Panc1 (cell line): ENCODE results near the gene SIPA1L2. TPM values are rescaled to one million over a fixed set of nuclear protein-coding genes. Genes with fewer than 3 reads are reported as not detected.

Experiments used
- ATAC-seq: fragments of 200-7000 bp; cut with Tn5 transposase; 2 replicates; pipeline ENCODE4 v1.9.1; 2020; ENCODE audit warnings: mild to moderate bottlenecking, moderate library complexity
- BruUV-seq: library from RNA; stranded (reverse); fragments of 400-500 nt; replicated peaks from 2 replicates; lab custom pipeline; 2021; lab: Mats Ljungman, UMichigan
- CTCF ChIA-PET: fragments of 300-600 bp; sonication (Branson Sonifier 250); formaldehyde crosslinking; loops from one replicate; lab custom pipeline; 2022; ENCODE audit warnings: antibody characterized with exemption; lab: Charles Lee
- POLR2A ChIA-PET: fragments of 300-600 bp; sonication (Branson Sonifier 250); formaldehyde crosslinking; loops from one replicate; lab custom pipeline; 2022; ENCODE audit warnings: antibody characterized with exemption; lab: Charles Lee
- DNase-seq: peaks from one replicate; pipeline ENCODE4 v3.0.0-alpha.2; 2010; ENCODE audit warnings: low read depth, low spot score
- H3K27ac ChIP-seq: 2 replicates; pipeline ENCODE4 v1.5.1; 2011; ENCODE audit warnings: mild to moderate bottlenecking, low read length, inconsistent platforms
- H3K27me3 ChIP-seq: fragments of 200-500 bp; sonication (Bioruptor generic); 2 replicates; pipeline ENCODE4 v1.6.0; 2014; ENCODE audit warnings: low read length, inconsistent platforms; ENCODE audit not compliant: control insufficient read depth, insufficient read depth
- H3K36me3 ChIP-seq: fragments of 200-500 bp; sonication (Bioruptor generic); 2 replicates; pipeline ENCODE4 v1.5.1; 2014; ENCODE audit warnings: inconsistent platforms, mild to moderate bottlenecking, low read length, moderate library complexity; ENCODE audit not compliant: control insufficient read depth, insufficient read depth
- H3K4me1 ChIP-seq: 2 replicates; pipeline ENCODE4 v1.5.1; 2011; ENCODE audit warnings: inconsistent platforms, mild to moderate bottlenecking, low read length, moderate library complexity; ENCODE audit not compliant: control insufficient read depth, insufficient read depth
- H3K4me3 ChIP-seq, 2 experiments: 2 replicates each; pipeline ENCODE4 v1.5.1; 2011 to 2012; ENCODE audit warnings: low read depth in 2 of 2, low read length in 2 of 2, mild to moderate bottlenecking in 2 of 2, inconsistent platforms in 1 of 2, moderate library complexity in 1 of 2
- H3K9me3 ChIP-seq: fragments of 200-500 bp; sonication (Bioruptor generic); 2 replicates; pipeline ENCODE4 v1.5.1; 2014; ENCODE audit warnings: low read depth, mild to moderate bottlenecking, inconsistent platforms, low read length, moderate library complexity; ENCODE audit not compliant: control insufficient read depth, insufficient read depth
- CTCF ChIP-seq: fragments of 450-650 bp; IDR thresholded peaks from 2 replicates; pipeline ENCODE4 v1.5.1; 2017; ENCODE audit warnings: mild to moderate bottlenecking
- POLR2AphosphoS5 ChIP-seq: IDR thresholded peaks from 2 replicates; pipeline ENCODE4 v1.6.1; 2012; ENCODE audit warnings: mild to moderate bottlenecking, low read depth, low read length, moderate library complexity
- REST ChIP-seq, 2 experiments: IDR thresholded peaks; 2 replicates each; pipeline ENCODE4 v1.6.1; 2011 to 2012; ENCODE audit warnings: low read depth in 2 of 2, control low read depth in 1 of 2, low read length in 1 of 2, mild to moderate bottlenecking in 1 of 2, moderate library complexity in 1 of 2; ENCODE audit not compliant: insufficient read depth in 1 of 2
- SIN3A ChIP-seq: IDR thresholded peaks from 2 replicates; pipeline ENCODE4 v1.6.1; 2012; ENCODE audit warnings: low read depth, mild to moderate bottlenecking, low read length, moderate library complexity, borderline replicate concordance; ENCODE audit not compliant: insufficient read depth
- TCF7L2 ChIP-seq: IDR thresholded peaks from 2 replicates; pipeline ENCODE4 v1.6.1; 2011; ENCODE audit warnings: mild to moderate bottlenecking, low read depth, low read length, inconsistent platforms
- in situ Hi-C: cut with HindIII; loops from 2 replicates; pipeline ENCODE4 v1.10.0; 2016; ENCODE audit warnings: low sequenced_read_pairs, low pct_unique_long_range_greater_than_20kb
- intact Hi-C: fragments of 100-400 bp; cut with micrococcal nuclease; formaldehyde crosslinking; loops from one replicate; pipeline ENCODE4 v1.10.0; 2022; ENCODE audit not compliant: unreplicated experiment
- total RNA-seq: library from RNA; stranded (reverse); gene quantifications from one replicate; pipeline ENCODE4 v1.2.1, GENCODE V29; 2021; ENCODE audit not compliant: unreplicated experiment

SIPA1L2 gene
- total RNA-seq, 1 experiment from 2014 or later, result 5.2 TPM

GRCh38 chr1:232589812-232590743 is 39.9 kb downstream of the SIPA1L2 start:
- ChIA-PET POLR2A (no interaction called here), CTCF (no interaction called here)
- in situ Hi-C loops, result no loop called here
- ATAC-seq, result no peak
- intact Hi-C loops, result no loop called here
- BruUV-seq, result no TSS peak
- Histone ChIP-seq H3K4me3 (no peak overlapping the region), H3K9me3 (no peaks in the 10 kb centered on the region), H3K27me3 (no peaks in the 10 kb centered on the region), H3K36me3 (no peaks in the 10 kb centered on the region), H3K27ac (no peak overlapping the region), H3K4me1 (no peaks in the 10 kb centered on the region)
- DNase-seq, result no peak
- no peak for TF ChIP-seq CTCF
- no peak for TF ChIP-seq TCF7L2
- no peak for TF ChIP-seq REST (IDR thresholded peaks at IDR 0.05; ENCODE audit: insufficient read depth in 1 of 2, low read depth in 2 of 2, low read length in 1 of 2)
- TF ChIP-seq SIN3A, result no peak
- no peak for TF ChIP-seq POLR2AphosphoS5

GRCh38 chr1:232589111-232589811 is 40.7 kb downstream of the SIPA1L2 start:
- no peaks in the 10 kb centered on the region for H3K36me3 ChIP-seq
- no peak for ATAC-seq
- H3K4me3 ChIP-seq, result no peak overlapping the region
- CTCF ChIA-PET, result no interaction called here
- in situ Hi-C loops, result no loop called here
- TF ChIP-seq CTCF, result no peak
- H3K27ac ChIP-seq, result no peak overlapping the region
- DNase-seq, result no peak
- intact Hi-C loops, result no loop called here
- no TSS peak for BruUV-seq
- no peaks in the 10 kb centered on the region for H3K4me1 ChIP-seq
- no peaks in the 10 kb centered on the region for H3K27me3 ChIP-seq
- H3K9me3 ChIP-seq, result no peaks in the 10 kb centered on the region
- POLR2A ChIA-PET, result no interaction called here
